ENCODE data around the gene CCDC12. TPM values are rescaled to one million over a fixed set of nuclear protein-coding genes. Genes with fewer than 3 reads are reported as not detected.

CCDC12 gene
- total and polyA plus RNA-seq, 2 of the 13 experiments (the other 11 are each of a cell fraction or from before 2014, with no cell fraction given): 30.1 to 49.5 TPM

DNA sequence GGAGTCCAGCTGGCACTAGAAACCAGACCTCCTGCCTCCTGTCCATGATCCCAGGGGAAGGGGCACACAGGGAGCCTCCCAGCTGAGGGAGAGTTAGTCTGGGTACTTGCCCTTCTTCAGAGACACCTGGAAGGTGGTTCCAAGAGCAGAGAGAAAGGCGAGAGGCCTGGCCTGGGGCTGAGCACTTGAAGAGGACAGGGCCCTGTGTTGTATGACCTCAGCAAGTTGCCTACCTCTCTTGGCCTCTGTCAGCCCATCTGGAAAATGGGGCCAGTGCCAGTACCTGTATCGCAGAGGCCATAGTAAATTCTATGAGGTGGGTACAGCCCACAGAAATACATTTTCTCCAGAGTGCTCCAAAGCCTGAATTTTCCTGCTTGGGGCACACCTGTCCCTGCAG lies 79.5 kb downstream of the CCDC12 start:
- Histone ChIP-seq H3K27ac (ENCODE audit: extremely low read length, insufficient read depth, low read length) (no peak overlapping the region), H3K4me1 (ENCODE audit: insufficient read depth, low read length) (peaks cover 9% of the 10 kb centered on the region), H3K4me2 (ENCODE audit: low read depth, low read length) (no peak overlapping the region), H3K9ac (ENCODE audit: insufficient read depth, low read depth, low read length) (no peak overlapping the region), H3K36me3 (replicated peaks in 1 of 2; ENCODE audit: control insufficient read depth in 1 of 2, insufficient read depth in 2 of 2, low read length in 2 of 2) (no peaks in the 10 kb centered on the region), H2AFZ (ENCODE audit: low read length) (no peak overlapping the region), H4K20me1 (ENCODE audit: insufficient read depth, low read length) (no peaks in the 10 kb centered on the region), H3K27me3 (ENCODE audit: control insufficient read depth in 1 of 2, insufficient read depth in 2 of 2, low read length in 2 of 2) (peaks cover 2 to 24% of the 10 kb centered on the region in 2 experiments; a peak in 4 of 5 replicates), H3K4me3 (replicated peaks in 1 of 3; ENCODE audit: insufficient read depth in 1 of 3, low read depth in 2 of 3, low read length in 3 of 3) (no peak overlapping the region), H3K9me3 (ENCODE audit: low read length) (no peaks in the 10 kb centered on the region), H3K79me2 (ENCODE audit: insufficient read depth, low read length) (no peaks in the 10 kb centered on the region)
- ChIA-PET CTCF (ENCODE audit: low intra/inter-chr PET ratio, low total read pairs) (interaction anchor here (3.5 kb wide), 1 partner anchor 192 kb away, joined by 39 read pairs; no protein-coding TSS in a partner anchor), POLR2A (no interaction called here)
- intact Hi-C loops (cut with micrococcal nuclease; ENCODE audit: unreplicated experiment): no loop called here
- in situ Hi-C loops (cut with HindIII; ENCODE audit: extremely low pct_ligation_motif_present, low pct_unique_long_range_greater_than_20kb): no loop called here
- no peak for FAIRE-seq
- 54% methylated on average over 2 of the region's 2 CpGs for WGBS (ENCODE audit: low lambda C conversion rate)
- TF ChIP-seq ZSCAN9 (CRISPR knock-in tag; IDR thresholded peaks at IDR 0.05; ENCODE audit: borderline replicate concordance) (no peak), ZBTB8A (CRISPR knock-in tag; IDR thresholded peaks at IDR 0.05; ENCODE audit: borderline replicate concordance, low read depth) (no peak)
- no peak for ATAC-seq
- DNase-seq (ENCODE audit: low spot score): no peak
- BruUV-seq (replicated peaks): no TSS peak

GRCh38 chr3:46896386-46896785 lies 80.2 kb downstream of the CCDC12 start:
- H3K9me3 ChIP-seq (ENCODE audit: low read length): no peaks in the 10 kb centered on the region
- ATAC-seq (no peak), FAIRE-seq (no peak), DNase-seq (ENCODE audit: low spot score) (no peak)
- no peaks in the 10 kb centered on the region for H3K79me2 ChIP-seq (ENCODE audit: insufficient read depth, low read length)
- no peak overlapping the region for H3K9ac ChIP-seq (ENCODE audit: insufficient read depth, low read depth, low read length)
- BruUV-seq (replicated peaks): no TSS peak
- TF ChIP-seq ZNF724P (CRISPR knock-in tag; IDR thresholded peaks at IDR 0.05; ENCODE audit: borderline replicate concordance): no peak
- TF ChIP-seq ZNF343 (CRISPR knock-in tag; IDR thresholded peaks at IDR 0.05): no peak
- no peak for TF ChIP-seq FOXC1 (CRISPR knock-in tag; IDR thresholded peaks at IDR 0.05; ENCODE audit: borderline replicate concordance)
- no peak for TF ChIP-seq HDAC6 (IDR thresholded peaks at IDR 0.05; ENCODE audit: low read depth, low read length)
- TF ChIP-seq ZKSCAN8 (CRISPR knock-in tag; IDR thresholded peaks at IDR 0.05; ENCODE audit: borderline replicate concordance): no peak
- no peak for TF ChIP-seq CREM (IDR thresholded peaks at IDR 0.05)
- no peak for TF ChIP-seq CREM (CRISPR knock-in tag; IDR thresholded peaks at IDR 0.05)
- TF ChIP-seq TARDBP (CRISPR knock-in tag; IDR thresholded peaks at IDR 0.05): no peak
- no peak for TF ChIP-seq ZFP36L1 (CRISPR knock-in tag; IDR thresholded peaks at IDR 0.05)
- TF ChIP-seq, protein P1, sequence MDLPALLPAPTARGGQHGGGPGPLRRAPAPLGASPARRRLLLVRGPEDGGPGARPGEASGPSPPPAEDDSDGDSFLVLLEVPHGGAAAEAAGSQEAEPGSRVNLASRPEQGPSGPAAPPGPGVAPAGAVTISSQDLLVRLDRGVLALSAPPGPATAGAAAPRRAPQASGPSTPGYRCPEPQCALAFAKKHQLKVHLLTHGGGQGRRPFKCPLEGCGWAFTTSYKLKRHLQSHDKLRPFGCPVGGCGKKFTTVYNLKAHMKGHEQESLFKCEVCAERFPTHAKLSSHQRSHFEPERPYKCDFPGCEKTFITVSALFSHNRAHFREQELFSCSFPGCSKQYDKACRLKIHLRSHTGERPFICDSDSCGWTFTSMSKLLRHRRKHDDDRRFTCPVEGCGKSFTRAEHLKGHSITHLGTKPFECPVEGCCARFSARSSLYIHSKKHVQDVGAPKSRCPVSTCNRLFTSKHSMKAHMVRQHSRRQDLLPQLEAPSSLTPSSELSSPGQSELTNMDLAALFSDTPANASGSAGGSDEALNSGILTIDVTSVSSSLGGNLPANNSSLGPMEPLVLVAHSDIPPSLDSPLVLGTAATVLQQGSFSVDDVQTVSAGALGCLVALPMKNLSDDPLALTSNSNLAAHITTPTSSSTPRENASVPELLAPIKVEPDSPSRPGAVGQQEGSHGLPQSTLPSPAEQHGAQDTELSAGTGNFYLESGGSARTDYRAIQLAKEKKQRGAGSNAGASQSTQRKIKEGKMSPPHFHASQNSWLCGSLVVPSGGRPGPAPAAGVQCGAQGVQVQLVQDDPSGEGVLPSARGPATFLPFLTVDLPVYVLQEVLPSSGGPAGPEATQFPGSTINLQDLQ (CRISPR knock-in tag; IDR thresholded peaks at IDR 0.05): no peak
- TF ChIP-seq HOXA3 (CRISPR knock-in tag; IDR thresholded peaks at IDR 0.05): no peak
- TF ChIP-seq, protein P2, sequence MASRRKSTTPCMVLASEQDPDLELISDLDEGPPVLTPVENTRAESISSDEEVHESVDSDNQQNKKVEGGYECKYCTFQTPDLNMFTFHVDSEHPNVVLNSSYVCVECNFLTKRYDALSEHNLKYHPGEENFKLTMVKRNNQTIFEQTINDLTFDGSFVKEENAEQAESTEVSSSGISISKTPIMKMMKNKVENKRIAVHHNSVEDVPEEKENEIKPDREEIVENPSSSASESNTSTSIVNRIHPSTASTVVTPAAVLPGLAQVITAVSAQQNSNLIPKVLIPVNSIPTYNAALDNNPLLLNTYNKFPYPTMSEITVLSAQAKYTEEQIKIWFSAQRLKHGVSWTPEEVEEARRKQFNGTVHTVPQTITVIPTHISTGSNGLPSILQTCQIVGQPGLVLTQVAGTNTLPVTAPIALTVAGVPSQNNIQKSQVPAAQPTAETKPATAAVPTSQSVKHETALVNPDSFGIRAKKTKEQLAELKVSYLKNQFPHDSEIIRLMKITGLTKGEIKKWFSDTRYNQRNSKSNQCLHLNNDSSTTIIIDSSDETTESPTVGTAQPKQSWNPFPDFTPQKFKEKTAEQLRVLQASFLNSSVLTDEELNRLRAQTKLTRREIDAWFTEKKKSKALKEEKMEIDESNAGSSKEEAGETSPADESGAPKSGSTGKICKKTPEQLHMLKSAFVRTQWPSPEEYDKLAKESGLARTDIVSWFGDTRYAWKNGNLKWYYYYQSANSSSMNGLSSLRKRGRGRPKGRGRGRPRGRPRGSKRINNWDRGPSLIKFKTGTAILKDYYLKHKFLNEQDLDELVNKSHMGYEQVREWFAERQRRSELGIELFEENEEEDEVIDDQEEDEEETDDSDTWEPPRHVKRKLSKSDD (CRISPR knock-in tag; IDR thresholded peaks at IDR 0.05; ENCODE audit: low read depth): no peak
- H4K20me1 ChIP-seq (ENCODE audit: insufficient read depth, low read length): no peaks in the 10 kb centered on the region
- H3K4me1 ChIP-seq (ENCODE audit: insufficient read depth, low read length): peaks cover 13% of the 10 kb centered on the region
- intact Hi-C loops (cut with micrococcal nuclease; ENCODE audit: unreplicated experiment) (no loop called here), in situ Hi-C loops (cut with HindIII; ENCODE audit: extremely low pct_ligation_motif_present, low pct_unique_long_range_greater_than_20kb) (no loop called here)
- WGBS (ENCODE audit: low lambda C conversion rate): 25% methylated on average over 2 of the region's 5 CpGs
- H3K4me3 ChIP-seq (replicated peaks in 1 of 3; ENCODE audit: insufficient read depth in 1 of 3, low read depth in 2 of 3, low read length in 3 of 3): no peak overlapping the region
- H3K4me2 ChIP-seq (ENCODE audit: low read depth, low read length): no peak overlapping the region
- H2AFZ ChIP-seq (ENCODE audit: low read length): no peak overlapping the region
- no peaks in the 10 kb centered on the region for H3K36me3 ChIP-seq (replicated peaks in 1 of 2; ENCODE audit: control insufficient read depth in 1 of 2, insufficient read depth in 2 of 2, low read length in 2 of 2)
- POLR2A ChIA-PET: no interaction called here
- no peak overlapping the region for H3K27ac ChIP-seq (ENCODE audit: extremely low read length, insufficient read depth, low read length)
- H3K27me3 ChIP-seq (ENCODE audit: control insufficient read depth in 1 of 2, insufficient read depth in 2 of 2, low read length in 2 of 2): peaks cover 6 to 30% of the 10 kb centered on the region in 2 experiments; a peak in 4 of 5 replicates
- CTCF ChIA-PET (ENCODE audit: low intra/inter-chr PET ratio, low total read pairs): interaction anchor here (2.5 to 3.5 kb wide), 2 partner anchors 30 to 191 kb away, joined by 18 to 39 read pairs; no protein-coding TSS in a partner anchor
